ENCODE results near the gene CCDC187. TPM values are rescaled to one million over a fixed set of nuclear protein-coding genes. Genes with fewer than 3 reads are reported as not detected.
A peak's percentile ranks its signal among the peaks of the same experiment; 100 is the strongest.

Gene CCDC187
- total RNA-seq, 6 experiments from 2014 or later: 0.09 to 0.80 (median 0.62) TPM; not detected in 3

DNA sequence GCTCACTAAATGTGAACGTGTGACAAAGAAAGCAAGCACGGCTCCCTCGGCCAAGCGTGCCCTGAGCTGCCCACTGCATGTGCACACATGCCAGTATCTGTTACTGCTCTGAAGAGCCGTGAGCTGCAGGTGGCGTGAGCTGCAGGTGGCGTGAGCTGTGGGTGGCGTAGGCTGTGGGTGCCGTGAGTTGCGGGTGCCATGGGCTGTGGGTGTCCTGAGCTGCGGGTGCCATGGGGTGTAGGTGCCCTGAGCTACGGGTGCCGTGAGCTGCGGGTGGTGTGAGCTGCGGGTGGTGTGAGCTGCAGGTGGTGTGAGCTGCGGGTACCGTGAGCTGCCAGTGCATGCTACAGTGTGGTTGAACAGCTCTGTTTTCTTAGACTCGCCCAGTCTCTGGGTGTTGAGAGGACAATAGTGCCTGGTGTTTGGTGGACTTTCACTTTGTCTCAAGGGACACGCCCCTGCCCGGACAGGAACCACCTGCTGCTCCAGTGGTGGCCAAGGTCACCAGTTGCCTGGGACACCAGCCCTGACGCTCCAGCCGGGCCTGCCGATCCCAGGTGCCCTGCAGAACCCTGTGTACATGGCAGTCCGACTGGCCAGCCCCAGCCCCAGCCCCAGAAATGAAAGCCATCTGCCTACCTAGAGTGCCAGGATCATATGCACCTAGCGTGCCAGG lies 6.7 kb downstream of the CCDC187 start:
- ATAC-seq: peak; percentile 72 to 91 (median 84)
- DNase-seq: peak; percentile 84 to 93 (median 90)
- Histone ChIP-seq H3K4me3 (peak overlapping the region in 1 of 3 donors; percentile 11), H3K36me3 (no peaks in the 10 kb centered on the region), H3K4me1 (peaks cover 0 to 19% (median 8%) of the 10 kb centered on the region in 4 donors), H3K9me3 (no peaks in the 10 kb centered on the region), H3K27ac (peak overlapping the region; percentile 55 to 95 (median 82)), H3K27me3 (no peaks in the 10 kb centered on the region)
- intact Hi-C loops (cut with DNase I): no loop called here
- peak; percentile 69 for TF ChIP-seq POLR2A (IDR thresholded peaks at IDR 0.05)
- TF ChIP-seq, protein P1, sequence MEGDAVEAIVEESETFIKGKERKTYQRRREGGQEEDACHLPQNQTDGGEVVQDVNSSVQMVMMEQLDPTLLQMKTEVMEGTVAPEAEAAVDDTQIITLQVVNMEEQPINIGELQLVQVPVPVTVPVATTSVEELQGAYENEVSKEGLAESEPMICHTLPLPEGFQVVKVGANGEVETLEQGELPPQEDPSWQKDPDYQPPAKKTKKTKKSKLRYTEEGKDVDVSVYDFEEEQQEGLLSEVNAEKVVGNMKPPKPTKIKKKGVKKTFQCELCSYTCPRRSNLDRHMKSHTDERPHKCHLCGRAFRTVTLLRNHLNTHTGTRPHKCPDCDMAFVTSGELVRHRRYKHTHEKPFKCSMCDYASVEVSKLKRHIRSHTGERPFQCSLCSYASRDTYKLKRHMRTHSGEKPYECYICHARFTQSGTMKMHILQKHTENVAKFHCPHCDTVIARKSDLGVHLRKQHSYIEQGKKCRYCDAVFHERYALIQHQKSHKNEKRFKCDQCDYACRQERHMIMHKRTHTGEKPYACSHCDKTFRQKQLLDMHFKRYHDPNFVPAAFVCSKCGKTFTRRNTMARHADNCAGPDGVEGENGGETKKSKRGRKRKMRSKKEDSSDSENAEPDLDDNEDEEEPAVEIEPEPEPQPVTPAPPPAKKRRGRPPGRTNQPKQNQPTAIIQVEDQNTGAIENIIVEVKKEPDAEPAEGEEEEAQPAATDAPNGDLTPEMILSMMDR (IDR thresholded peaks at IDR 0.05): no peak
- 80% methylated on average over 2 of the region's 25 CpGs for WGBS (ENCODE audit: insufficient coverage, low coverage, low lambda C conversion rate, missing lambda C conversion rate)

DNA sequence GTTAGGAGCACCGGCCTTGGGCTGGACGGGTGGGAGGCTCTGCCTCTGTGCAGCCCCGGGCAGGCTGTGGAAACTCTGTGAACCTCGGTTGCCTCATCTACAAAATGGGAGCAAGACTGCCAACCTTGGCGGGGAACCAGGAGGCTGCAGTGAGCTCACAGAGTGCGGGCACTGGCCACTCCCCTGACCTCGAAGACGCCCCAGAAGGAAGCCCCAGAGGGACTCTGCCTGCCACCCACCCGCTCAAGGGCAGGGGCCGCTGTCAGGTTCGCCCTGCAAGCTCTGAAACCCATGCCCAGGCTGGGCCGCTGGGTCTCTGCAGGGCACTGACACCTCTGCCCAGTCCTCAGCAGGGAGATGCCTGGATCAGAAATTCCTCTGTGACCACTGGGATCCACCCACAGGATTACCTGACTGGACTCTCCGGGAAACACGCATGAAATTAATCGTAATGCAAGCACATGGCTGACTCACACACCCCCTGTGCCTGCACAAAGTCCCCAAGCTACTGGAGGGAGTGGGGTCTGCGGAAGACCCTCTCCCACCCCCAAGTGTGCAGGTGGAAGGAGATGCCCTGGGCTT lies 7.4 kb downstream of the CCDC187 start:
- no peaks in the 10 kb centered on the region for H3K36me3 ChIP-seq
- TF ChIP-seq POLR2A (IDR thresholded peaks at IDR 0.05): no peak
- TF ChIP-seq, protein P1 (IDR thresholded peaks at IDR 0.05): no peak
- ATAC-seq: peak in 1 of 4 donors; percentile 36
- H3K4me1 ChIP-seq: peaks cover 0 to 19% (median 8%) of the 10 kb centered on the region in 4 donors
- H3K4me3 ChIP-seq: no peak overlapping the region
- peak in 1 of 3 donors; percentile 49 for DNase-seq
- H3K27ac ChIP-seq: peak overlapping the region; percentile 55 to 95 (median 82)
- no peaks in the 10 kb centered on the region for H3K27me3 ChIP-seq
- intact Hi-C loops (cut with DNase I): no loop called here
- 61% methylated on average over 4 of the region's 16 CpGs for WGBS (ENCODE audit: insufficient coverage, low coverage, low lambda C conversion rate, missing lambda C conversion rate)
- H3K9me3 ChIP-seq: no peaks in the 10 kb centered on the region

DNA sequence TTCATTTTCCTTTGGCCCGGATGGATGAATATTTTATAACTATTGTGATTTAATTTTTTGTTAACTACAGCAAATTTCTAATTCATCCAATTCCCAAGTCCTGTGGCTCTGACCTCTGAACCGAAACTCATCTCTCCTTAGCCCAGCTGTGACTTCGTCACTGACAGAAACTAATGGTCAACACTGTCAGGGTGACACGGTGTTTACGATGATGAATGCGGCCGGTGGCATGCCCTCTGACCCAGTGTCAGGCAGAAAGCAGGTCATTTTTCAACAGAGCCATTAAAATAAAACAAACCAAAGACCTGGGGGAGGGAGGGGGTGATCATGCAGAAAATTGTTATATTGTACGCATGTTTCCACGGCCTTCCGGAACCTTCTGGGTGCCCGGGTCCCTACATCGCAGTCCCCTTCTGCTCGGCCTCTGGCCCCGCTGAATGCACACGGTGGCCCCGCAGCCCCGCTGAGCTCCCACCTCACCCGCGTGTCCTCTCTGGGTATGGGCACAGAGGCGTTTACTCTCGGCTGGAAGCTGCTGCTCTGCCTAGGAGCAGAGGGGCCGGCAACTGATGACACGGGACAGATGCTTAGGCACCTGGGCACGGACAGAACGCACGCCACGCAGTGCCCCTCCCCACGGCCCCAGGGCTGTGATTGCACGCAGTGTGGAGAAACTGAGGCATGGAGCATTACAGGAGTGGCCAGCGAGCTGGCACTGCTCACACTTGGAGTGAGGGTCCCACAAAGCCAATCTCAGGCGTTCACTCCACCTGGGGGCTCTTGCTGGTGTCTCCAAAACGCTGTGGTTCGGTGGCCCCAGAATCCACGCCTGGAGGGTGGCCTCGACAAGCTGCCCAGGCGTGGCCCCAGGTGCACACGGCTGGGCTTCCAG lies 8.1 kb downstream of the CCDC187 start:
- TF ChIP-seq, protein P1 (IDR thresholded peaks at IDR 0.05): no peak
- no peak for TF ChIP-seq POLR2A (IDR thresholded peaks at IDR 0.05)
- no peaks in the 10 kb centered on the region for H3K27me3 ChIP-seq
- intact Hi-C loops (cut with DNase I): no loop called here
- H3K9me3 ChIP-seq: no peaks in the 10 kb centered on the region
- peaks cover 0 to 19% (median 8%) of the 10 kb centered on the region in 4 donors for H3K4me1 ChIP-seq
- WGBS (ENCODE audit: insufficient coverage, low coverage, low lambda C conversion rate, missing lambda C conversion rate): 37% methylated on average over 16 of the region's 37 CpGs
- DNase-seq (peak in 1 of 3 donors; percentile 70), ATAC-seq (peak; percentile 31 to 64 (median 61))
- no peak overlapping the region for H3K4me3 ChIP-seq
- H3K36me3 ChIP-seq: no peaks in the 10 kb centered on the region
- peak overlapping the region; percentile 55 to 95 (median 82) for H3K27ac ChIP-seq

DNA sequence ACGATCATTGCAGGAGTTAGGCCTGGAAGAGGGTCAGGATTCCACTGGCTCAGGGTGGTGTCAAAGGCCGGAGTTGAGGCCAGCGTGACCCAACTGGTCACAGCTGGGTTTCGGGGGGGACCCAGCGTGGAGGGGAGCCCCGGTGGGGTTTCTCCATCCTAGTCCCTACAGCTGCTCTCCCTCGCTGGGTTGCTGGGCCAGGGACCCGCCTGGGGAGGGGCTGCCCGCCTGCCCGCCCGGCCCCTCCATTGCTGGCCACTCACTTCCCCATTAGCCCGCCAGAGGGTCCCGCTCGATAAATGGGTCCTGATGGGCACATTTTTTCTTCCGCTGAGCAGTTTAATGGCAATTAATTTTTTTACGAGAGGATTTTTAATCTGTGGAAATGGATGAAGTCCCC lies 8.8 kb downstream of the CCDC187 start:
- Histone ChIP-seq H3K36me3 (no peaks in the 10 kb centered on the region), H3K27me3 (no peaks in the 10 kb centered on the region), H3K4me1 (peaks cover 0 to 19% (median 8%) of the 10 kb centered on the region in 4 donors), H3K27ac (peak overlapping the region; percentile 43 to 95 (median 82)), H3K9me3 (no peaks in the 10 kb centered on the region), H3K4me3 (no peak overlapping the region)
- intact Hi-C loops (cut with DNase I): no loop called here
- ATAC-seq (no peak), DNase-seq (no peak)
- TF ChIP-seq, protein P1 (IDR thresholded peaks at IDR 0.05): no peak
- no peak for TF ChIP-seq POLR2A (IDR thresholded peaks at IDR 0.05)
- WGBS (ENCODE audit: insufficient coverage, low coverage, low lambda C conversion rate, missing lambda C conversion rate): 78% methylated on average over 5 of the region's 16 CpGs

Measured in right lobe of liver (tissue), 6 donors.